HUES6 (cell line): ENCODE measurements around the gene HTT.

Experiments used
- H3K27ac ChIP-seq: 2 replicates; pipeline ENCODE4 v1.7.0; 2013; ENCODE audit warnings: low read depth, mild to moderate bottlenecking, low read length, inconsistent platforms
- H3K27me3 ChIP-seq: 2 replicates; pipeline ENCODE4 v1.6.1; 2013; ENCODE audit warnings: low read length; ENCODE audit not compliant: control insufficient read depth, insufficient read depth
- H3K36me3 ChIP-seq: 2 replicates; pipeline ENCODE4 v1.6.1; 2013; ENCODE audit warnings: low read length; ENCODE audit not compliant: control insufficient read depth, insufficient read depth
- H3K4me1 ChIP-seq: 2 replicates; pipeline ENCODE4 v1.6.1; 2013; ENCODE audit warnings: low read length; ENCODE audit not compliant: control insufficient read depth, insufficient read depth
- H3K4me3 ChIP-seq: 2 replicates; pipeline ENCODE4 v1.5.1; 2013; ENCODE audit warnings: low read depth, low read length
- H3K9ac ChIP-seq: one replicate; pipeline ENCODE4 v1.6.1; 2013; ENCODE audit warnings: mild to moderate bottlenecking, low read length
- H3K9me3 ChIP-seq: 2 replicates; pipeline ENCODE4 v1.6.1; 2013; ENCODE audit warnings: low read depth, low read length; ENCODE audit not compliant: control insufficient read depth, insufficient read depth

Gene HTT

GRCh38 chr4:3070709-3071500 lies 3.6 kb upstream of the HTT start:
- Histone ChIP-seq H3K4me3 (no peak overlapping the region), H3K9ac (no peak overlapping the region), H3K9me3 (no peaks in the 10 kb centered on the region), H3K4me1 (peaks cover 7% of the 10 kb centered on the region; the same call in 1 of the 2 replicates), H3K36me3 (no peaks in the 10 kb centered on the region), H3K27me3 (peaks cover 4% of the 10 kb centered on the region; the same call in 1 of the 2 replicates), H3K27ac (no peak overlapping the region)

DNA sequence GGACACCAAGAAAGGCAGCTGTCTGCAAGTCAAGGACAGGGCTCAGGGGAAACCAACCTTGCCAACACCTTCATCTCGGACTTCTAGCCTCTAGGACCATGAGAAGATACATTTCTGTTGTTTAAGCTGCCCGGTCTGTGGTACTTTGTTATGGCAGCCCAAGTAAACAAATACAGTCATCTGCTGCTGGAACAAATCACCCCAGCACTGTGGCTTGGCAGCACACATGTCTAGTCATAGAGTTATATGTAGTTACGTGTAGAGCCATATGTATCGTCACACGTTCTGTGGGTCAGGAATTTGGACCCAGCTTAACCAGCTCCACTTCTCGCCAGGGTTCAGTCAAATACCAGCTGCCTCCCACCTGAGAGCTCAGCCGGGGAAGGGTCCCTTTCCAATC lies 2.7 kb upstream of the HTT start:
- H3K36me3 ChIP-seq = no peaks in the 10 kb centered on the region
- H3K27me3 ChIP-seq = peaks cover 4% of the 10 kb centered on the region; the same call in 1 of the 2 replicates
- H3K9me3 ChIP-seq = no peaks in the 10 kb centered on the region
- H3K4me3 ChIP-seq = no peak overlapping the region
- H3K4me1 ChIP-seq = peaks cover 15% of the 10 kb centered on the region; the same call in 1 of the 2 replicates
- no peak overlapping the region for H3K9ac ChIP-seq
- no peak overlapping the region for H3K27ac ChIP-seq

- peak overlapping the region; percentile 66 for H3K4me3 ChIP-seq
- H3K4me1 ChIP-seq = peaks cover 15% of the 10 kb centered on the region; the same call in 1 of the 2 replicates
- H3K9me3 ChIP-seq = no peaks in the 10 kb centered on the region
- H3K27ac ChIP-seq = no peak overlapping the region
- H3K36me3 ChIP-seq = no peaks in the 10 kb centered on the region
- H3K27me3 ChIP-seq = peaks cover 4% of the 10 kb centered on the region; the same call in 1 of the 2 replicates
- H3K9ac ChIP-seq = no peak overlapping the region
Observed at GRCh38 chr4:3073158-3074077, 1.1 kb upstream of the HTT start.

- peak overlapping the region; percentile 89 for H3K9ac ChIP-seq
- H3K4me3 ChIP-seq = peak overlapping the region; percentile 100
- H3K27me3 ChIP-seq = peaks cover 4% of the 10 kb centered on the region; the same call in 1 of the 2 replicates
- H3K4me1 ChIP-seq = peaks cover 15% of the 10 kb centered on the region; the same call in 1 of the 2 replicates
- peak overlapping the region; percentile 78 for H3K27ac ChIP-seq
- H3K36me3 ChIP-seq = no peaks in the 10 kb centered on the region
- no peaks in the 10 kb centered on the region for H3K9me3 ChIP-seq
Observed at GRCh38 chr4:3074846-3075651, 568 bp downstream of the HTT start.

- H3K27ac ChIP-seq = no peak overlapping the region
- peaks cover 15% of the 10 kb centered on the region; the same call in 1 of the 2 replicates for H3K4me1 ChIP-seq
- peak overlapping the region; percentile 100 for H3K4me3 ChIP-seq
- H3K9me3 ChIP-seq = no peaks in the 10 kb centered on the region
- peak overlapping the region; percentile 52 for H3K9ac ChIP-seq
- H3K27me3 ChIP-seq = peaks cover 4% of the 10 kb centered on the region; the same call in 1 of the 2 replicates
- no peaks in the 10 kb centered on the region for H3K36me3 ChIP-seq
Observed at GRCh38 chr4:3075652-3075981, 1.1 kb downstream of the HTT start.

- Histone ChIP-seq H3K9me3 (no peaks in the 10 kb centered on the region), H3K27ac (no peak overlapping the region), H3K27me3 (peaks cover 4% of the 10 kb centered on the region; the same call in 1 of the 2 replicates), H3K9ac (no peak overlapping the region), H3K4me3 (no peak overlapping the region), H3K36me3 (no peaks in the 10 kb centered on the region), H3K4me1 (peaks cover 15% of the 10 kb centered on the region; the same call in 1 of the 2 replicates)
Observed at GRCh38 chr4:3077796-3078195, 3.3 kb downstream of the HTT start.

DNA sequence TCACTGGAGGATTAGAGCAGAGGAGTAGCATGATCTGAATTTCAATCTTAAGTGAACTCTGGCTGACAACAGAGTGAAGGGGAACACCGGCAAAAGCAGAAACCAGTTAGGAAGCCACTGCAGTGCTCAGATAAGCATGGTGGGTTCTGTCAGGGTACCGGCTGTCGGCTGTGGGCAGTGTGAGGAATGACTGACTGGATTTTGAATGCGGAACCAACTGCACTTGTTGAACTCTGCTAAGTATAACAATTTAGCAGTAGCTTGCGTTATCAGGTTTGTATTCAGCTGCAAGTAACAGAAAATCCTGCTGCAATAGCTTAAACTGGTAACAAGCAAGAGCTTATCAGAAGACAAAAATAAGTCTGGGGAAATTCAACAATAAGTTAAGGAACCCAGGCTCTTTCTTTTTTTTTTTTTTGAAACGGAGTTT lies 5.2 kb downstream of the HTT start:
- H3K36me3 ChIP-seq = no peaks in the 10 kb centered on the region; the same call in 1 of the 2 replicates
- no peak overlapping the region for H3K4me3 ChIP-seq
- no peaks in the 10 kb centered on the region for H3K27me3 ChIP-seq
- 0 out of 2 replicates have a peak, but pooled peaks cover 10% of the 10 kb centered on the region for H3K4me1 ChIP-seq
- H3K9ac ChIP-seq = no peak overlapping the region
- no peak overlapping the region for H3K27ac ChIP-seq
- H3K9me3 ChIP-seq = no peaks in the 10 kb centered on the region

DNA sequence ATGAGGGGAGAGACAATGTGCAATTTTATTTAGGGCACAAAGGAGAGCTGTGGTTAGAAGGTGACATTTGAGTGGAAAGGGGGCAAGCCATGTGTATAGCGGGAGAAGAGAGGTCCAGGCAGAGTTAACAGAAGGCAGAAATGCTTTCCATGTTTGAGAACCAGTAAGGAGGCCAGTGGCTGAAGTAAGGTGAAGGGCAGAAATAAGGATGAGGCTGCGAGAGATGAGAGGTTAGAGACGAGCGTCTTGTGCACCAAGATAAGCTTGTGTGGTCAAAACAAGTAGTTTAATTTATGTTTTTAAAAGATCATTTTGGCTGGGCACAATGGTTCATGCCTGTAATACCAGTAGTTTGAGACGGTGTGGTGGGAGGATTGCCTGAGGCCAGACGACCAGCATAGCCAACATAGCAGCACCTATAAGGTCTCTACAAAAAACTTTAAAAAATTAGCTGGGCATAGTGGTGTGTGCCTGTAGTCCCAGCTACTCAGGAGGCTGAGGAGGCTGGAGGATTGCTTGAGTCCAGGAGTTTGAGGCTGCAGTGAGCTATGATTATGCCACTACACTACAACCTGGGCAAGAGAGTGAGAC lies 8.5 kb downstream of the HTT start:
- Histone ChIP-seq H3K27ac (no peak overlapping the region), H3K9ac (no peak overlapping the region), H3K27me3 (no peaks in the 10 kb centered on the region), H3K4me1 (no peaks in the 10 kb centered on the region), H3K4me3 (no peak overlapping the region), H3K9me3 (no peaks in the 10 kb centered on the region), H3K36me3 (peaks cover 14% of the 10 kb centered on the region)

- Histone ChIP-seq H3K36me3 (peaks cover 19% of the 10 kb centered on the region), H3K4me1 (no peaks in the 10 kb centered on the region), H3K9me3 (no peaks in the 10 kb centered on the region), H3K9ac (no peak overlapping the region), H3K27me3 (no peaks in the 10 kb centered on the region), H3K4me3 (no peak overlapping the region), H3K27ac (no peak overlapping the region)
Observed at GRCh38 chr4:3083732-3084131, 9.3 kb downstream of the HTT start.

DNA sequence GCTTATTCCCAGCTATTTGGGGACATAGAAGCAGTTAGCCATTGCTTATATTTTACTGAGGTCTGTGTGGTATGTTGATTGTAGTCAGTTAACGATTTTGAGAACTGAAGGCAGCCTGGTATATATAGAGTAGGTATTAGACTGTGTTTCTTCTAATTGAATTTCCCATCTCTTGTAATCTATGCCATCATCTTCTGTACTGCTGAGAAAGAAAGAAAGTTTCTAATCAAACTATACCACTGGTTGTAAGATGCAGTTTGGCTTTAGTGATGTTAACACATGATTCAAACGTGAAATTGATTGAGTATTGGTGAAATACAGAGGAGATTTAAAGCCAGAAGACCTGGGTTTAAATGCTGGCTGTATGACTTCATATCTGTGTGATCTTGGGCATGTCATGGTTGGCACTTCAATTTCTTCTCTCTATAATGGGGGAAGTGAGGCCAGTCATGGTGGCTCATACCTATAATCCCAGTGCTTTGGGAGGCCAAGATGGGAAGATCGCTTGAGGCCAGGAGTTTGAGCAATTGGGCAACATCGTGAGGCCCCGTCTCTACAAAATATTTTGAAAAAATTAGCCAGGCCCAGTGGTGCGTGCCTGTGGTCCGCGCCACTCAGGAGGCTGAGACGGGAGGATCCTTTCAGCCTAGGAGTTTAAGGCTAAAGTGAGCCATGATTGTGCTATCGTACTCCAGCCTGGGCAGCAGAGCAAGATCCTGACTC lies 11.6 kb downstream of the HTT start:
- Histone ChIP-seq H3K27ac (no peak overlapping the region), H3K9ac (no peak overlapping the region), H3K27me3 (no peaks in the 10 kb centered on the region), H3K4me1 (no peaks in the 10 kb centered on the region), H3K9me3 (no peaks in the 10 kb centered on the region), H3K4me3 (no peak overlapping the region), H3K36me3 (peaks cover 38% of the 10 kb centered on the region)
